ENCODE measurements around the gene ALDH4A1.

DNA sequence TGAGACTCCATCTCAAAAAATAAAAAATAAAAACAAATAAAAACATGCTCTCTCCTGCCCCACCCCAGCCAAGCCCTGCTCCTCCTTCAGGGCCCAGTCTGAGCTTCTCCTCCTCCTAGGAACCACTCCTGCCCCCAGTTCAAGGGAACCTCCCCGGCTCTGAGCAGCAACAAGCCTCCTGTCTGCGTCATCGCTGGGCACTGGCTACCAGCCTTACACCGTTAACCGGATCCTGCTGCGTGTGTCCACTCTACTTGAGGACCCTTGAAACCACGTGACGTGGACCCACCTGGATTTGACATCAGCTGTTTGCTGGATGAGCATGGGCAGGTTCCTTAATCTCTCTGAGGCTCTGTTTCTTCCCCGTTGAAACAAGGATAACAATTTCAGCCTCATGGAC, 41.3 kb downstream of the ALDH4A1 start:
- TF ChIP-seq POLR2A (IDR thresholded peaks at IDR 0.05; ENCODE audit: low read depth, low read length) (no peak), TAF1 (IDR thresholded peaks at IDR 0.05; ENCODE audit: borderline replicate concordance, low read depth, low read length) (no peak)
